MCF 10A (cell line): ENCODE measurements around the gene TRAPPC6A. TPM values are rescaled to one million over a fixed set of nuclear protein-coding genes. Genes with fewer than 3 reads are reported as not detected.

Experiments
- BruUV-seq: library from RNA; stranded (reverse); fragments of 400-500 nt; replicated peaks from 2 replicates; lab custom pipeline; 2021; lab: Mats Ljungman, UMichigan
- CTCF ChIA-PET: fragments of 300-600 bp; sonication (Branson Sonifier 250); formaldehyde crosslinking; extraction: SDS; loops from one replicate; lab custom pipeline; 2021; ENCODE audit warnings: antibody characterized with exemption, inconsistent platforms; lab: Yijun Ruan, JAX
- POLR2A ChIA-PET: fragments of 300-600, 350-650 bp; sonication (Branson Sonifier 250); formaldehyde crosslinking; extraction: SDS; loops from one replicate; lab custom pipeline; 2020; ENCODE audit warnings: antibody characterized with exemption, inconsistent platforms; lab: Yijun Ruan, JAX
- DNase-seq: peaks from one replicate; pipeline ENCODE4 v3.0.0-alpha.2; 2018; ENCODE audit not compliant: unreplicated experiment
- H3K27ac Mint-ChIP-seq: one replicate; pipeline ENCODE4 v1.8.0; 2022; ENCODE audit warnings: mild to moderate bottlenecking, low read depth, mixed read lengths; ENCODE audit not compliant: unreplicated experiment
- H3K27me3 Mint-ChIP-seq: one replicate; pipeline ENCODE4 v1.8.0; 2022; ENCODE audit warnings: mixed read lengths; ENCODE audit not compliant: insufficient read depth, unreplicated experiment
- H3K36me3 Mint-ChIP-seq: one replicate; pipeline ENCODE4 v1.8.0; 2022; ENCODE audit warnings: mild to moderate bottlenecking, moderate library complexity, mixed read lengths; ENCODE audit not compliant: insufficient read depth, unreplicated experiment
- H3K4me1 Mint-ChIP-seq: one replicate; pipeline ENCODE4 v1.8.0; 2022; ENCODE audit warnings: mixed read lengths; ENCODE audit not compliant: insufficient read depth, unreplicated experiment
- H3K4me3 Mint-ChIP-seq: one replicate; pipeline ENCODE4 v1.8.0; 2022; ENCODE audit warnings: mild to moderate bottlenecking, moderate library complexity, mixed read lengths; ENCODE audit not compliant: unreplicated experiment
- H3K9me3 Mint-ChIP-seq: one replicate; pipeline ENCODE4 v1.8.0; 2022; ENCODE audit warnings: mixed read lengths; ENCODE audit not compliant: unreplicated experiment
- CTCF ChIP-seq: fragments of 200-600 bp; IDR thresholded peaks from one replicate; pipeline ENCODE4 v1.8.0; 2022; ENCODE audit warnings: antibody characterized with exemption, mild to moderate bottlenecking; ENCODE audit not compliant: unreplicated experiment
- intact Hi-C: fragments of 100-400 bp; cut with micrococcal nuclease; formaldehyde crosslinking; loops from 2 replicates; pipeline ENCODE4 v1.14.1; 2022
- total RNA-seq: library from RNA; stranded (reverse); gene quantifications from 2 replicates; pipeline ENCODE4 v1.2.3, GENCODE V29; 2022

Gene TRAPPC6A
- total RNA-seq, 1 experiment from 2014 or later: 14.4 TPM

GRCh38 chr19:45151821-45152503 lies 26.1 kb downstream of the TRAPPC6A start:
- CTCF ChIA-PET: interaction anchor here (0.6 to 0.8 kb wide), 2 partner anchors 20 to 50 kb away, joined by 3 to 4 read pairs; no protein-coding TSS in a partner anchor
- Mint-ChIP-seq H3K27ac (no peak overlapping the region), H3K4me3 (no peak overlapping the region), H3K9me3 (no peaks in the 10 kb centered on the region), H3K27me3 (no peaks in the 10 kb centered on the region), H3K4me1 (peaks cover 16% of the 10 kb centered on the region), H3K36me3 (peaks cover 13% of the 10 kb centered on the region)
- POLR2A ChIA-PET: no interaction called here
- intact Hi-C loops: no loop called here
- no TSS peak for BruUV-seq
- no peak for TF ChIP-seq CTCF
- DNase-seq: no peak

- Mint-ChIP-seq H3K9me3 (no peaks in the 10 kb centered on the region), H3K4me1 (peaks cover 16% of the 10 kb centered on the region), H3K27ac (no peak overlapping the region), H3K36me3 (peaks cover 13% of the 10 kb centered on the region), H3K27me3 (no peaks in the 10 kb centered on the region), H3K4me3 (no peak overlapping the region)
- no peak for TF ChIP-seq CTCF
- ChIA-PET POLR2A (interaction anchor here (0.7 to 1.4 kb wide), 2 partner anchors 27 to 1481 kb away, joined by 3 read pairs; partner anchors contain the start of genes PLAUR and TRAPPC6A), CTCF (interaction anchor here (0.5 to 0.8 kb wide), 2 partner anchors 15 to 50 kb away, joined by 3 to 4 read pairs; no protein-coding TSS in a partner anchor)
- no TSS peak for BruUV-seq
- DNase-seq: peak; percentile 68
- intact Hi-C loops: no loop called here
These were observed 26.7 kb downstream of the TRAPPC6A start for GRCh38 chr19:45151320-45151719.

GRCh38 chr19:45150751-45151281 lies 27.2 kb downstream of the TRAPPC6A start:
- intact Hi-C loops: no loop called here
- CTCF ChIA-PET: interaction anchor here (0.5 kb wide), 1 partner anchor 14 kb away, joined by 4 read pairs; no protein-coding TSS in a partner anchor
- Mint-ChIP-seq H3K27me3 (no peaks in the 10 kb centered on the region), H3K36me3 (peaks cover 13% of the 10 kb centered on the region), H3K4me1 (peaks cover 16% of the 10 kb centered on the region), H3K9me3 (no peaks in the 10 kb centered on the region), H3K27ac (no peak overlapping the region), H3K4me3 (no peak overlapping the region)
- BruUV-seq: no TSS peak
- DNase-seq: no peak
- POLR2A ChIA-PET: interaction anchor here (0.7 to 1.5 kb wide), 4 partner anchors 14 to 1481 kb away, joined by 3 read pairs; partner anchors contain the start of genes PLAUR and TRAPPC6A
- no peak for TF ChIP-seq CTCF

GRCh38 chr19:45150180-45150579 lies 27.9 kb downstream of the TRAPPC6A start:
- intact Hi-C loops: no loop called here

More at GRCh38 chr19:45150180-45150579, 27.9 kb downstream of the TRAPPC6A start:
- POLR2A ChIA-PET: interaction anchor here (1.2 to 1.5 kb wide), 3 partner anchors 15 to 52 kb away, joined by 3 read pairs; partner anchors contain the start of gene TRAPPC6A
- no peak overlapping the region for H3K27ac Mint-ChIP-seq
- H3K4me3 Mint-ChIP-seq: no peak overlapping the region
- DNase-seq: no peak
- no peaks in the 10 kb centered on the region for H3K9me3 Mint-ChIP-seq
- H3K36me3 Mint-ChIP-seq: peaks cover 10% of the 10 kb centered on the region
- H3K4me1 Mint-ChIP-seq: peaks cover 16% of the 10 kb centered on the region
- CTCF ChIA-PET: interaction anchor here (0.6 kb wide), 1 partner anchor 39 kb away, joined by 3 read pairs; no protein-coding TSS in a partner anchor
- no peaks in the 10 kb centered on the region for H3K27me3 Mint-ChIP-seq
- no peak for TF ChIP-seq CTCF
- BruUV-seq: no TSS peak
